ENCODE measurements around the gene ZNF593.

Gene ZNF593

GRCh38 chr1:26171084-26172072 lies 1.7 kb downstream of the ZNF593 start, which contains the start of gene ZNF593OS:
Gene ZNF593OS, minus strand, starts transcription at chr1:26171832. Its CDS starts 171 bp downstream, at chr1:26171661.
- no peak for DNase-seq

DNA sequence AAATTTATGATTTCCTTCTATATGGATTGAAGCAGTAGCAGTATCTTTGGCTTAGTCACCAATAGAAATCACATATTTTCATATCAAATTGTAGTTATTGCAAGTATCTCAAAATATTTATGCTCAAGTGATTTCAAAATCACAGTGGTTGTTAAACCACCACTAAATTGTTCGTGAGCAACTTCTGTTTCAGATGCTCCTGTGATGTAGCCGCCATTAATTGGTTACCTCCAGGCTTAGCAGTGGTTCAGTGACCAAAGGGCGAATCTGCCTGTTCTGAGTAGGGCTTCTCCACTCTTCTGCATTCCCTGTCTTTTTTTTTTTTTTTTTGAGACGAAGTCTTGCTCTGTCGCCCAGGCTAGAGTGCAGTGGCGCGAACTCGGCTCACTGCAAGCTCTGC lies 5.6 kb downstream of the ZNF593 start:
- DNase-seq, result no peak

- DNase-seq, result no peak
These were observed 7.5 kb downstream of the ZNF593 start, which contains the start of gene CNKSR1 for GRCh38 chr1:26177182-26177684. Gene CNKSR1, plus strand, starts transcription at chr1:26177491. Its CDS starts 57 bp downstream, at chr1:26177548.

GRCh38 chr1:26180010-26180506 lies 10.3 kb downstream of the ZNF593 start:
- DNase-seq, result no peak

GRCh38 chr1:26181586-26182382 lies 12.1 kb downstream of the ZNF593 start:
- DNase-seq, result no peak

DNA sequence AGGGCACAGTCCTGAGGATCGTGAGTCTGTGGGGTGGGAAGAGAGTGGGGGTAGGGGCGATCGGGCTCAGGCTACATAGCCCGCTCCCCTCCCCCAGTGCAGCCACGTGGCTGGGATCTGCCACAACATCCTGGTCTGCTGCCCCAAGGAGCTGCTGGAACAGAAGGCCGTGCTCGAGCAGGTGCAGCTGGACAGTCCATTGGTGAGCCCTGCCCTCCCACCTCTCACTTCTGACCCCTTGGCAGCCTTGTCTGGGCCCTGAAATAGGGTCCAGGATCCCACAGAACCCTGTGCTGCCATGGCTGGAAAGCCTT lies 12.6 kb downstream of the ZNF593 start:
- DNase-seq, result no peak

DNA sequence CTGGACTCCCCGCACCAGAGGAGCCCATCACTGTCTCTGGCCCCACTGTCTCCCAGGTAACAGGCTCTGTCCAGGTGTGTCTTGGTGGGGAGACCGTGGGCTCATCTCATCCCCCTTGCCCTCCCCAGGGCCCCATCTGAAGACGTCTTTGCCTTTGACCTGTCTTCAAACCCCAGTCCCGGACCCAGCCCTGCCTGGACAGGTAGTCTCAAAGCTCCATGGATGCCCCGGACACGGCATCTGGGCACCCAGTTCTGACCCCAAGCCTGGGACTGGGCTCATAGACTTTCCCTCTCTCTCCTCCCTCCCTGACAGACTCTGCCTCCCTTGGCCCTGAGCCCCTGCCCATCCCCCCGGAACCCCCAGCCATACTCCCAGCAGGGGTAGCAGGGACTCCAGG lies 14.4 kb downstream of the ZNF593 start:
- DNase-seq, result no peak

- no peak for DNase-seq
These were observed 15.2 kb downstream of the ZNF593 start for GRCh38 chr1:26184883-26185282.

- DNase-seq, result no peak
These were observed 18.2 kb downstream of the ZNF593 start for GRCh38 chr1:26187882-26188281.

GRCh38 chr1:26188477-26188876 lies 18.8 kb downstream of the ZNF593 start:
- no peak for DNase-seq

DNA sequence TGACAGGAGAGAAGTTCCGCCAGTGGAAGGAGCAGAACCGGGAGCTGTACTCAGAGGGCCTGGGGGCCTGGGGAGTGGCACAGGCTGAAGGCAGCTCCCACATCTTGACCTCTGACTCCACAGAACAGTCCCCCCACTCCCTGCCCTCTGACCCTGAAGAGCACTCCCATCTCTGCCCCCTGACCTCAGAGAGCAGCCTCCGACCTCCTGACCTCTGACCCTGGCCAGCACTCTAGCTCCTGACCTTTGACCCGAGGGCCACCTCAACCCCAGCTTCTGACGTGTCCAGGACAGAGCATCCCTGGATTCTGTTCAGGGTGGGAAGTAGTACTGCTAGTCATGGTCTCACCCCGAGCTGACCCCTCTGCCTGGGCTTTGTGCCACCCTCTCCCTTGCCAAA lies 19.6 kb downstream of the ZNF593 start:
- DNase-seq, result no peak

DNA sequence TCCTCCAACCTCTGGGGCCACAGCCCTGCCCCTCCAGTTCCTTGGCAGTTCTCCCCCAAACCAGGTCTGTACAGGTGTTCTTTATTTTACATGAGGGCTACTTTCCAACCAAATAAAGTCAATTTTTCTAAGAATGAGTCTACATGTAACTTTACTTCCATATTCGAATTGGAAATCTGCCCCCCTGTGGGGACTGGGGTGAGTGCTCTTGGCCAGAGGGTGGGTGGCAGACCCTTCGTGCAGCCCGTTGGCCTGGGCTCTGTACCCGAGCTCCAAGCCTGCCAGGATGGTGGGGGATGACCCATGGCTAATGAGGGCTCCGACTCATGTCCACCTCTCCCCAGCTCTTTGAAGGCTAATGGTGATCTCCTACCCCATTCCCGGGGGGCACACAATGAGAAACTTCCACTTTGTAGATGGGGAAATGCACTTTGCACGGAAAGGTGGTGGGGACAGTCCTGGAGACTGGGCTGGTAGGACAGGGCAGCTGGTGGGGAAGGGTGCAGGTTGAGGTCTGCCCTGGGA lies 20.1 kb downstream of the ZNF593 start:
- no peak for DNase-seq

DNA sequence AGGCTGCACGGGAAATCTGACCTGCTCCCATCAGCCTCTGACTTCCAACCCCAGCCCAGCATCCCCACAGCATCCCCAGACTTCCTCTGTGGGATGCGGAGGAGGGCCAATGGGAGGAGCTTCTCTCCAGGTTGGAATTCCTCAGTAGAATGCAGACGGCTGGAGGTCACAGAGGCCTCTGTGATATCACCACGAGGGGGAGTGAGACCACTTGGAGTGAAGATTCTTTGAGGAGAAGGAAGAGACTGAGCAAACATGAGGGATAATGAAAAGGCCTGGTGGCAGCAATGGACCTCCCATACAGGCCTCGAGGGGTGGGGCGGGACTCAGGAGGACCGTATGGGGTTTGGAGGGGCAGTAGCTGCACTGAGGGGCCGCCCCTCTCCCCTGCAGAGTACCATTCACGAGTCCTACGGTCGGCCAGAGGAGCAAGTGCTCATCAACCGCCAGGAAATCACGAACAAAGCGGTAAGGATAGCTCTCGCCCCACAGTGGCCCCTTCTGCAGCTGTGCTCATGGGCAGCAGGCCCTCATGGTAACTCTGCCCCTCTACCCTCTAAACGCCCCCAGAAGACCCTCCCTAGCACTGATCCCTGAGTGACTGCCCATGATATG lies 20.8 kb downstream of the ZNF593 start, which contains the start of gene CATSPER4:
Gene CATSPER4, plus strand, starts transcription at position 230 of the 615 bp plus-strand sequence. Its CDS starts 26 bp downstream, at position 256.
- no peak for DNase-seq

- DNase-seq, result no peak
These were observed 22.0 kb downstream of the ZNF593 start for GRCh38 chr1:26191739-26192138.

DNA sequence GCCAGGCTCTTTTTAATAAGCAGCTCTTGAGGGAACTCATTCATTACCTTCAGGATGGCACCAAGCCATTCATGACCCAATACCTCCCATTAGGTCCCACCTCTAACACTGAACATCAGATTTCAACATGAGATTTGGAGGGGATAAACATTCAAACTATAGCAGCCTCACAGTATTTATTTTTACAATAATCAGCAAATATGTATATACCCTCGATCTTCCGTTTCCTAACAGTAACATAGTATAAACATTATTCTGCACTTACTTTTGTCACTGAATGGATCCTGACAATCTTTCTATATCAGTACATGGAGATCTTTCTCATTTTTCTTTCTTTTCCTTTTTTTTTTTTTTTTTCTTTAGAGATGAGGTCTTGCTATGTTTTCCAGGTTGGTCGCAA lies 26.1 kb downstream of the ZNF593 start:
- no peak for DNase-seq

DNA sequence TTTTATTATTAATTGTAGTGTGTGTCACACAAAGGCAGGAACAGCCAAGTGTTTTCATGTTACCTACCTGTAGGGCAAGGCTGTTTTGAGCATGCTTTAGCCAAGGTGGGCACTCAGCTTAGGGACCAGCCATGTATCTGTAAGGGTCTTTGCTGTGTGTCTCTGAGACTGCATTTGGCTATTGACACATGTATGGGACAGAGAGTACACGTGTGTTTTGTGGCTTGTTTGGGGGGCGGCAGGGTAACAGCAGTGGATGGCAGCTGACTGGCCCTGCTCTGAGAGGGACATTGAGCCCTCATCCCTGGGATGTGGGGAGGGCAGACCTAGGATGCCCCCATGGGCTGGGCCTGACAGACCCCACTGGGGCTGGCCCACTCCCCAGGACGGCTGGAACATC lies 27.6 kb downstream of the ZNF593 start:
- no peak for DNase-seq

DNA sequence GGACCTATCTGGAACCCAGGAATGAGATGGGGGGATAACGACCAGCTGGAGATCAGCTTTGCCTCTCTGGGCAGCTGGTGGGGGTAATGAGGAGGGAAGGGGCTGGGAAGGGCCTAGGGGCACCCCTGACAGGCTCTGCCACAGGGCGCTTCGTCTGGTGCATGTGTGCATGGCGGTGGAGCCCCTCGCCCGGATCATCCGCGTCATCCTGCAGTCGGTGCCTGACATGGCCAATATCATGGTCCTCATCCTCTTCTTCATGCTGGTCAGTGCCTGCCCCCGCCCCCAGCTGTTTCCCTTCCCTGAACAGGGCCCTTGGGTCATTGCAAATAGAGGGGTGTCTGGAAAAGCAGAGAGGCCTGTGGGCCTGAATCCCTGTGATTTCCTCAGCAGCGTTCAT lies 28.1 kb downstream of the ZNF593 start:
- no peak for DNase-seq

DNA sequence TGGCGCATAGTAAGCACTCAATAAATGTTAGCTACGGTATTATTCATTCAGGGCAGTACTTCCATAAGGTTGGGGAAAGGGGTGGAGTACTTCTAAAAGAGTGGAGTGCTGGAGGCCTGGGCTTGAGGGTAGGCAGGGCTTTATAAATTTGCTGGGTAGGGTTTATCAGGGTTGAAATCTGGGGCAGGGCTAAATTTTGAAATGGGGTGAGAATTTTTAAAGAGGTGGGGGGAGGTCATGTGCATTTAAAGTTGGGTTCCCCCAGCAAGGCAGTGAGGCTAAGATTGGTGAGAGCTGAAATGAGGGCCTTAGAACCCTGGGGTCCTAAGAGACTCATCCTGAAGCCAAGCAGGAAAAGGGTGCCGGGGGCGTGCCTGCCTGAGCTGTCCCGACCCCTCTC lies 30.7 kb downstream of the ZNF593 start:
- DNase-seq, result no peak

DNA sequence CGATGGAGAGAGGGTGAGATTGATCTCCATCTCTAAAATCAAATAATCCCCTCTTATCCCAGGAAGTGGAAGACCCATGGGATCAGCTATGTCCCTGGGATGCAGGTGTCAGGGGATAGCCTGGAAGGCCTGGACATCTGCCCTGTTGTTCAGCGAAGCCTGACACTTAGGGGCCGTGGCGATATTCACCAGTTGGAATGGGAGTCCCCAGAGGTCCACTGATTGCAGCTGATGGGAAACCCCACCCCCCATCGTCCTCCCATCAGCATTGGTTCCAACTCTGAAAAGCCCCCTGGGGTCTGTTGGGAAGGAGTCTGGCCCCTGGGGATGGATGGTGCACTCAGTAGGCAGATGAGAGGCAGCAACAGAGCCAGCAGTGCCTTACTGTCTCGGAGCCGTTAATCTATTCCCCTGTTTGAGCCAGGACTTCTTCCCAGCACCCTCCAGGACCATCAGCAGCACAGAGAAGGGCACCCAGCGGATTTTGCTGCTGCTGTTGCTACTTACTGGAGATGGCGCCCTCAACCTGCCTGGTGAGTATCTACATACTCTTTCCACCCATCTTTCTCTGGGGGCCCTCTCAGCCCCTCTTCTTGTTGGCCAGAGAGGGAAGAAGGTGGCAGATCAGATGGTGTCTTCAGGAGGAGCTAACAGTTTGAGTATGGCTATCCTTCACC lies 34.1 kb downstream of the ZNF593 start:
- DNase-seq, result no peak

- DNase-seq, result no peak
These were observed 40.6 kb downstream of the ZNF593 start for GRCh38 chr1:26210147-26210870.

- no peak for DNase-seq
These were observed 43.0 kb downstream of the ZNF593 start for GRCh38 chr1:26212726-26213125.
